A673 (cell line): ENCODE measurements around the gene GFY. TPM values are rescaled to one million over a fixed set of nuclear protein-coding genes. Genes with fewer than 3 reads are reported as not detected.
"Not testable (repeated sequence)": the region's sequence is repeated elsewhere in the genome, so short reads cannot be mapped to it uniquely, and the experiment has no call there.

Source experiments
- BruUV-seq: library from RNA; stranded (reverse); fragments of 400-500 nt; replicated peaks from 2 replicates; lab custom pipeline; 2021; lab: Mats Ljungman, UMichigan
- CTCF ChIA-PET: fragments of 300-600 bp; sonication (Branson Sonifier 250); formaldehyde crosslinking; loops from one replicate; lab custom pipeline; 2022; ENCODE audit warnings: antibody characterized with exemption; lab: Charles Lee
- POLR2A ChIA-PET: fragments of 300-600 bp; sonication (Branson Sonifier 250); formaldehyde crosslinking; loops from one replicate; lab custom pipeline; 2022; ENCODE audit warnings: antibody characterized with exemption; ENCODE audit not compliant: low non-redundant PET; lab: Charles Lee
- DNase-seq: peaks from one replicate; pipeline ENCODE4 v3.0.0-alpha.2; 2015; ENCODE audit warnings: low spot score
- H3K27ac ChIP-seq: fragments of 200-600 bp; sonication (generic); 2 replicates; pipeline ENCODE4 v1.5.1; 2016; ENCODE audit warnings: mixed run types, low read depth, mild to moderate bottlenecking, mixed read lengths, antibody characterized with exemption, low read length; ENCODE audit not compliant: poor library complexity, severe bottlenecking
- H3K27me3 ChIP-seq: fragments of 200-600 bp; sonication (generic); replicated peaks from 2 replicates; pipeline ENCODE4 v1.6.1; 2017; ENCODE audit warnings: mixed run types, low read depth, mild to moderate bottlenecking, mixed read lengths, antibody characterized with exemption, low read length; ENCODE audit not compliant: insufficient read depth, poor library complexity
- H3K36me3 ChIP-seq: fragments of 200-600 bp; sonication (generic); 2 replicates; pipeline ENCODE4 v1.6.1; 2016; ENCODE audit warnings: mixed run types, mild to moderate bottlenecking, mixed read lengths, antibody characterized with exemption, low read length; ENCODE audit not compliant: insufficient read depth, poor library complexity, severe bottlenecking
- H3K4me1 ChIP-seq: fragments of 200-600 bp; sonication (generic); 2 replicates; pipeline ENCODE4 v1.6.1; 2017; ENCODE audit warnings: mixed run types, mild to moderate bottlenecking, mixed read lengths, antibody characterized with exemption, low read length; ENCODE audit not compliant: insufficient read depth, poor library complexity, severe bottlenecking
- H3K4me3 ChIP-seq: fragments of 200-600 bp; sonication (generic); 2 replicates; pipeline ENCODE4 v1.5.1; 2016; ENCODE audit warnings: low read depth, mixed run types, mild to moderate bottlenecking, mixed read lengths, low read length; ENCODE audit not compliant: poor library complexity, severe bottlenecking
- H3K9me3 ChIP-seq: fragments of 200-600 bp; sonication (generic); 2 replicates; pipeline ENCODE4 v1.6.1; 2016; ENCODE audit warnings: mixed run types, low read depth, mild to moderate bottlenecking, mixed read lengths, antibody characterized with exemption, low read length; ENCODE audit not compliant: poor library complexity, severe bottlenecking
- EZH2 ChIP-seq: fragments of 200-600 bp; sonication (generic); IDR thresholded peaks from 2 replicates; pipeline ENCODE4 v1.6.1; 2017; ENCODE audit warnings: borderline replicate concordance, low read depth, mild to moderate bottlenecking, mixed read lengths, antibody characterized with exemption, low read length; ENCODE audit not compliant: poor library complexity, severe bottlenecking
- intact Hi-C: fragments of 100-400 bp; cut with micrococcal nuclease; formaldehyde crosslinking; loops from one replicate; pipeline ENCODE4 v1.10.0; 2022; ENCODE audit not compliant: unreplicated experiment
- total RNA-seq: library from RNA; stranded (reverse); gene quantifications from 2 replicates; pipeline ENCODE4 v1.2.3, GENCODE V29; 2021
- TF ChIP-seq, protein P1 (sequence below): fragments of 300-800, 200-600 bp; sonication (generic); conservative IDR thresholded peaks from 2 replicates; pipeline ENCODE4 v1.5.1; 2017; ENCODE audit warnings: low read depth, mild to moderate bottlenecking, antibody characterized with exemption, low read length, moderate library complexity, mixed read lengths

GFY gene
- total RNA-seq, 1 experiment from 2014 or later, result not detected

DNA sequence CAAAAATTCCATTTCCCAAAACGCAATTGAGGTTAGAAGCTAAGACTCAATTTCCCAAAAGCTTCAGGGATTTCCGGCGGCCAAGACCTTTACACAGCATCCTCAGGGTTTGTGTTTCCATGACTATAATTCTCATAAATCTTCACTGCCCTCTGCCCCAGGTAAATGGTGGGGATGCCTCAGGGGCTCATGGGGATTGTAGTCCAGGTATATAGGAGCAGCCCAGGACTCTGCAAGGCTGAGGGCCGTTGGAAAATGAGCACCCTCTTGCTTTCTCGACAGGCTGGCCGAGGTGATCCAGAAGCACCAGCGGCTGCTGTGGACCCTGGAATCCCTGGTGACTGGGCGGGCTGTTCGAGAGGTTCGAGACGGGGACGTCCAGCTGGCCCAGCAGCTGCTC is 34.2 kb downstream of the GFY start:
- intact Hi-C loops, result no loop called here
- BruUV-seq, result no TSS peak
- TF ChIP-seq EZH2, result no peak
- TF ChIP-seq, protein P1, sequence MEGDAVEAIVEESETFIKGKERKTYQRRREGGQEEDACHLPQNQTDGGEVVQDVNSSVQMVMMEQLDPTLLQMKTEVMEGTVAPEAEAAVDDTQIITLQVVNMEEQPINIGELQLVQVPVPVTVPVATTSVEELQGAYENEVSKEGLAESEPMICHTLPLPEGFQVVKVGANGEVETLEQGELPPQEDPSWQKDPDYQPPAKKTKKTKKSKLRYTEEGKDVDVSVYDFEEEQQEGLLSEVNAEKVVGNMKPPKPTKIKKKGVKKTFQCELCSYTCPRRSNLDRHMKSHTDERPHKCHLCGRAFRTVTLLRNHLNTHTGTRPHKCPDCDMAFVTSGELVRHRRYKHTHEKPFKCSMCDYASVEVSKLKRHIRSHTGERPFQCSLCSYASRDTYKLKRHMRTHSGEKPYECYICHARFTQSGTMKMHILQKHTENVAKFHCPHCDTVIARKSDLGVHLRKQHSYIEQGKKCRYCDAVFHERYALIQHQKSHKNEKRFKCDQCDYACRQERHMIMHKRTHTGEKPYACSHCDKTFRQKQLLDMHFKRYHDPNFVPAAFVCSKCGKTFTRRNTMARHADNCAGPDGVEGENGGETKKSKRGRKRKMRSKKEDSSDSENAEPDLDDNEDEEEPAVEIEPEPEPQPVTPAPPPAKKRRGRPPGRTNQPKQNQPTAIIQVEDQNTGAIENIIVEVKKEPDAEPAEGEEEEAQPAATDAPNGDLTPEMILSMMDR, result no peak
- H3K27me3 ChIP-seq, result no peaks in the 10 kb centered on the region
- ChIA-PET CTCF (no interaction called here), POLR2A (no interaction called here)
- H3K27ac ChIP-seq, result no peak overlapping the region
- peaks cover 1% of the 10 kb centered on the region for H3K4me1 ChIP-seq
- H3K9me3 ChIP-seq, result no peaks in the 10 kb centered on the region
- no peak overlapping the region for H3K4me3 ChIP-seq
- H3K36me3 ChIP-seq, result no peaks in the 10 kb centered on the region
- no peak for DNase-seq

DNA sequence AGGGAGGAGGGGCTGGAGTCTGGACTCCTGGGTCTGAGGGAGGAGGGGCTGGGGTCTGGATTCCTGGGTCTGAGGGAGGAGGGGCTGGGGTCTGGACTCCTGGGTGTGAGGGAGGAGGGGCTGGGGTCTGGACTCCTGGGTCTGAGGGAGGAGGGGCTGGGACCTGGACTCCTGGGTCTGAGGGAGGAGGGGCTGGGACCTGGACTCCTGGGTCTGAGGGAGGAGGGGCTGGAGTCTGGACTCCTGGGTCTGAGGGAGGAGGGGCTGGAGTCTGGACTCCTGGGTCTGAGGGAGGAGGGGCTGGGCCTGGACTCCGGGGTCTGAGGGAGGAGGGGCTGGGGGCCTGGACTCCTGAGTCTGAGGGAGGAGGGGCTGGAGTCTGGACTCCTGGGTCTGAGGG is 35.9 kb downstream of the GFY start:
- intact Hi-C loops, DNase-seq, CTCF ChIA-PET, H3K36me3 ChIP-seq, H3K27me3 ChIP-seq, H3K4me3 ChIP-seq, H3K9me3 ChIP-seq, BruUV-seq, POLR2A ChIA-PET, H3K27ac ChIP-seq, H3K4me1 ChIP-seq: not testable (repeated sequence)

DNA sequence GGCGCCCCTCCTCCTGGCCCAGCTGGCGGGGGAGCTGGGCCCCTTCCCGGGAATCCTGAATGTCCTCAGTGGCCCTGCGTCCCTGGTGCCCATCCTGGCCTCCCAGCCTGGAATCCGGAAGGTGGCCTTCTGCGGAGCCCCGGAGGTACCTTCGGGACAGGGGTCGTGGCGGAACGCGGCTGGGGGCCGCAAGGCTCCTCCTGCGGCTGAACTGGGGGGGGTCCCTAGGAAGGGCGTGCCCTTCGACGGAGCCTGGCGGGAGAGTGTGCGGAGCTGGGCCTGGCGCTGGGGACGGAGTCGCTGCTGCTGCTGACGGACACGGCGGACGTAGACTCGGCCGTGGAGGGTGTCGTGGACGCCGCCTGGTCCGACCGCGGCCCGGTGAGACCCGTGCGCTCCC is 36.5 kb downstream of the GFY start:
- POLR2A ChIA-PET, result no interaction called here

DNA sequence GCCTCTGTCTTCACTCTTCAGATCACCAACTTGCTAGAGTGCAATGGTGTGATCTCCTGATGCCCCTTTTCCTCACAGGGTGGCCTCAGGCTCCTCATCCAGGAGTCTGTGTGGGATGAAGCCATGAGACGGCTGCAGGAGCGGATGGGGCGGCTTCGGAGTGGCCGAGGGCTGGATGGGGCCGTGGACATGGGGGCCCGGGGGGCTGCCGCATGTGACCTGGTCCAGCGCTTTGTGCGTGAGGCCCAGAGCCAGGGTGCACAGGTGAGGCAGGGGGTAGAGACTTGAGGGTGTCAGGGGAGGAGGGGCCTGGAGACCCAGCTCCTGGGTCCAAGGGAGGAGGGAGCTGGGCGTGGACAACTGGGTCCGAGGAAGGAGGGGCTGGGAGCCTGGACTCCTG is 37.3 kb downstream of the GFY start:
- Histone ChIP-seq H3K9me3 (no peaks in the 10 kb centered on the region), H3K36me3 (no peaks in the 10 kb centered on the region), H3K4me3 (no peak overlapping the region), H3K27ac (no peak overlapping the region), H3K27me3 (no peaks in the 10 kb centered on the region), H3K4me1 (no peaks in the 10 kb centered on the region)
- intact Hi-C loops, result no loop called here
- CTCF ChIA-PET, result no interaction called here
- BruUV-seq, result no TSS peak
- DNase-seq, result no peak
- POLR2A ChIA-PET, result no interaction called here
- TF ChIP-seq, protein P1, result no peak
- TF ChIP-seq EZH2, result no peak

More for the DNA sequence above, 36.5 kb downstream of the GFY start:
- no TSS peak for BruUV-seq
- intact Hi-C loops, result no loop called here
- DNase-seq, result no peak
- Histone ChIP-seq H3K9me3 (no peaks in the 10 kb centered on the region), H3K36me3 (no peaks in the 10 kb centered on the region), H3K4me1 (no peaks in the 10 kb centered on the region), H3K4me3 (no peak overlapping the region), H3K27ac (no peak overlapping the region), H3K27me3 (no peaks in the 10 kb centered on the region)
- TF ChIP-seq, protein P1, result no peak
- TF ChIP-seq EZH2, result no peak
- CTCF ChIA-PET, result no interaction called here
